ENCODE data around the gene STXBP5. TPM values are rescaled to one million over a fixed set of nuclear protein-coding genes. Genes with fewer than 3 reads are reported as not detected.

The STXBP5 gene
- total and polyA plus RNA-seq, 9 of the 15 experiments (the other 6 are each of a cell fraction or from before 2014, with no cell fraction given), result 23.3 to 172 (median 71.5) TPM

DNA sequence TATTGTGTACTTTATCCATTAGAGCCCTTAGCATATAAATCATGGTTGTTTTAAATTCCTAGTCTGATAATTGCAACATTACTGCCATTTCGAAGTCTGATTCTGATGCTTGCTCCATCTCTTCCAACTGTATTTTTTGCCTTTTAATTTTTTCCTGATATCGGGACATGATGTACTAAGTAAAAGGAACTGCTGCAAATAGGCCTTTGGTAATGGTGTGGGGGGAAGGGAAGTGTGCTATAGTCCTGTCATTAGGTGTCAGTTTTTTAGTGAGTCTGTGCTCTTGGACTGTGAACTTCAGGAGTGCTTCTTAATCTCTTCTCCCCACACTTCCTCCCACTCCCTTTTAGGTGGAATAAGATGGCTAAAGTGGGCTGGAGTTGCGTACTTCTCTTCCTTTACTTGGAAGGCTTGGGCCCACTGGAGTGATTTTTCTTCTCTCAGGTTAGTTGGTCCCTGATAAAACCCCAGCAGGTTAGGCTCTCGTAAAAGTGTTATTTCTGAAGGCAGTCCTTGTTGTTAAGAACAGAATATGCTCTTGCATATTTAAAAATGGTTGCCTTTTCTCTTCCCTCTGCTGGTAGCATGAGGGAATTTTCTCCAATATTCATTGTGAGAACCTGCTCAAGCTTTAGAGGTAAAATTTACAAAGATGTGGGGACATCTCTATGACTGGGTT is 18.1 kb downstream of the STXBP5 start (continued):
- TF ChIP-seq, protein P1, sequence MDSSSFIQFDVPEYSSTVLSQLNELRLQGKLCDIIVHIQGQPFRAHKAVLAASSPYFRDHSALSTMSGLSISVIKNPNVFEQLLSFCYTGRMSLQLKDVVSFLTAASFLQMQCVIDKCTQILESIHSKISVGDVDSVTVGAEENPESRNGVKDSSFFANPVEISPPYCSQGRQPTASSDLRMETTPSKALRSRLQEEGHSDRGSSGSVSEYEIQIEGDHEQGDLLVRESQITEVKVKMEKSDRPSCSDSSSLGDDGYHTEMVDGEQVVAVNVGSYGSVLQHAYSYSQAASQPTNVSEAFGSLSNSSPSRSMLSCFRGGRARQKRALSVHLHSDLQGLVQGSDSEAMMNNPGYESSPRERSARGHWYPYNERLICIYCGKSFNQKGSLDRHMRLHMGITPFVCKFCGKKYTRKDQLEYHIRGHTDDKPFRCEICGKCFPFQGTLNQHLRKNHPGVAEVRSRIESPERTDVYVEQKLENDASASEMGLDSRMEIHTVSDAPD (CRISPR knock-in tag; IDR thresholded peaks at IDR 0.05), result no peak
- TF ChIP-seq PREB (CRISPR knock-in tag; IDR thresholded peaks at IDR 0.05) (no peak), STAT5B (CRISPR knock-in tag; IDR thresholded peaks at IDR 0.05) (no peak), ZBTB49 (CRISPR knock-in tag; IDR thresholded peaks at IDR 0.05; ENCODE audit: borderline replicate concordance) (no peak), ZNF239 (CRISPR knock-in tag; IDR thresholded peaks at IDR 0.05) (peak; percentile 47; the same call in 1 of the 2 replicates), ZC3H11A (IDR thresholded peaks at IDR 0.05; ENCODE audit: low read depth, low read length) (0 out of 2 replicates have a peak, but pooled peaks have one; percentile 21), ARID4B (CRISPR knock-in tag; IDR thresholded peaks at IDR 0.05) (no peak), POLR3G (IDR thresholded peaks at IDR 0.05; ENCODE audit: extremely low read depth, insufficient read length, insufficient replicate concordance) (no peak), HOXB6 (CRISPR knock-in tag; IDR thresholded peaks at IDR 0.05; ENCODE audit: borderline replicate concordance) (no peak), RBM25 (IDR thresholded peaks at IDR 0.05; ENCODE audit: low read depth, low read length, severe bottlenecking) (no peak), MAFF (IDR thresholded peaks at IDR 0.05; ENCODE audit: low read length) (no peak), RUNX1 (IDR thresholded peaks at IDR 0.05; ENCODE audit: low read depth) (no peak), ATF1 (CRISPR knock-in tag; IDR thresholded peaks at IDR 0.05) (no peak), ATF1 (tag; IDR thresholded peaks at IDR 0.05) (0 out of 2 replicates have a peak, but pooled peaks have one; percentile 28), DPF2 (IDR thresholded peaks at IDR 0.05) (peak; percentile 95), PHB2 (IDR thresholded peaks at IDR 0.05; ENCODE audit: low read depth) (peak; percentile 7; the same call in 1 of the 2 replicates)
- TF ChIP-seq, protein P2, sequence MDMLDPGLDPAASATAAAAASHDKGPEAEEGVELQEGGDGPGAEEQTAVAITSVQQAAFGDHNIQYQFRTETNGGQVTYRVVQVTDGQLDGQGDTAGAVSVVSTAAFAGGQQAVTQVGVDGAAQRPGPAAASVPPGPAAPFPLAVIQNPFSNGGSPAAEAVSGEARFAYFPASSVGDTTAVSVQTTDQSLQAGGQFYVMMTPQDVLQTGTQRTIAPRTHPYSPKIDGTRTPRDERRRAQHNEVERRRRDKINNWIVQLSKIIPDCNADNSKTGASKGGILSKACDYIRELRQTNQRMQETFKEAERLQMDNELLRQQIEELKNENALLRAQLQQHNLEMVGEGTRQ (CRISPR knock-in tag; IDR thresholded peaks at IDR 0.05), result no peak
- TF ChIP-seq, protein P3, sequence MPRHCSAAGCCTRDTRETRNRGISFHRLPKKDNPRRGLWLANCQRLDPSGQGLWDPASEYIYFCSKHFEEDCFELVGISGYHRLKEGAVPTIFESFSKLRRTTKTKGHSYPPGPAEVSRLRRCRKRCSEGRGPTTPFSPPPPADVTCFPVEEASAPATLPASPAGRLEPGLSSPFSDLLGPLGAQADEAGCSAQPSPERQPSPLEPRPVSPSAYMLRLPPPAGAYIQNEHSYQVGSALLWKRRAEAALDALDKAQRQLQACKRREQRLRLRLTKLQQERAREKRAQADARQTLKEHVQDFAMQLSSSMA (CRISPR knock-in tag; IDR thresholded peaks at IDR 0.05), result no peak

All from K562 (cell line).